ENCODE data around the gene MATK.

The MATK gene

DNA sequence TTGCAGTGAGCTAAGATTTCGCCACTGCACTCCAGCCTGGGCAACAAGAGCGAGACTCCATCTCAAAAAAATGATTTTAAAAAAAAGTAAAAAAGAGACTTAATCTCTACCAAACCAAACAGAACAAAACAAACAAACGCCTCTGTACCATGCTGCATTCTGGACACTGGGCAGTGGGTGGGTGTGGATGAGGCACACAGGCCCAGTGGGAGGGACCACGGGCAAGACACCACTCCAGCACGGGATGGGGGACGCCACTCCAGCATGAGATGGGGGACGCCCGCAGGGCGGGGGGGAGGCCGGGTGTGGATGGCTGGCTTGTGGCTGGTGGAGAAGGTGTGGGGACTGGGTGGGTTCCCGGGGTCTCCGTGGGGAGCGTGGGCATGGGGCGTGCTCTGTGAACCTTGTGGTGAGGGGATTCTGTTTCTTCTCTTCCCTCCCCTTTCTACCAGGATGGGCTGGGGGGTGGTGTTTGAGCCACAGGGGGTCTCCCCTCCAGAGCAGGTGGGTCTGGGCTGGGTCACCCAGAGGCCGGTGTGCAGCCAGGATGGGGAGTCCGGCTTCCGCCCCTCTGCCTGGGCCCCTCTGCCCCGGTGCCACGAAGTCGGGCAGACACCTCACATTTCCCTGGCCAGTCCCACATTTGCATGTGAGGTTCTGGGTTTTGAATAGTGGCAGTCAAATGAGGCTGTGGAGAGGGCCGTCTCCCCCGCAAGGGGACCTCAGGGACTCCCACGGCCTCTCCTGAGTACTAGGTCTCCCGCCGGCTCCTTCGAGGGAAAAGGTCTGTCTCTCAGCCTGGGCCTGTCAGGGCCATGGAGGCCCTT, 23.9 kb upstream of the MATK start:
- H3K27me3 ChIP-seq (ENCODE audit: insufficient read depth, low read length) = peaks cover 5% of the 10 kb centered on the region
- no peak overlapping the region for H2AFZ ChIP-seq (ENCODE audit: low read depth, low read length)
- no peaks in the 10 kb centered on the region for H3K4me1 ChIP-seq (ENCODE audit: insufficient read depth, low read length)
- no peak overlapping the region for H3K4me3 ChIP-seq (ENCODE audit: low read length)
- H3K36me3 ChIP-seq (ENCODE audit: insufficient read depth, low read length) = no peaks in the 10 kb centered on the region
- no peaks in the 10 kb centered on the region for H3K9me3 ChIP-seq (ENCODE audit: low read length)

DNA sequence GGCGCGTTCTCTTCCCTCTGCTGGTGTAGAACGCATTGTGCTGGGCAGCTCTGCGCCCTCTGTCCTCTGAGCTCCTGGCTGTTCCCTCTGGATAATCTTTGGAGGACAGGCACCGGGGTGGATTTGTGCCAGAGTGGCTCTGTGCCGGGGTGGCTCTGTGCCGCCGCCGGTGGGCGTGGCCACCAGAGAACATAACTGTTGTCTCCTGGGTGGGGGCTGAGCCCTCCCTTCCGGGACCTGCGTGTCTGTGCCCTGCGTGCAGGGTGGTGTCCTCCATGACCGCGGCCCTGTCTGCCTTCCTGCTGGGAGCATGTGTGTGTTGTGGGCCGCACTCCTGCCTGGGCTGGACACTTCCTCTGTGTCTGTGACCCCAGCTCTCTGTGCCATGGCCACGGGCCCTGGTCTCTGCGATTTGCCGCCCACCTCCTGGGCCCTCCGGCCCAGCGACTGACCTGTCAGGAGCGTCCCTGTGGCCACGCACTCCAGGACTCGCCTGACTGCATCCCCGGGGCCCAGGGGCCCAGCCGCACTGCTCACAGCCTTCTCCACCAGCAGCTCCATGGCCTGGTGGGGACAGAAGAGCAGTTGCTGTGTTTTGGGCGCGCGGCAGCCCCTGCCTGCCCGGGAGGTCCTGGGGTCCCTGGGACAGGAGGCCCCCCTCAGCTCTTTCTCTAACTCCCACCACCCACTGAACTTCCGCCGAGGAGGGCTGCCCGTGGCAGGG, 22.4 kb upstream of the MATK start:
- Histone ChIP-seq H3K36me3 (ENCODE audit: insufficient read depth, low read length) (no peaks in the 10 kb centered on the region), H2AFZ (ENCODE audit: low read depth, low read length) (no peak overlapping the region), H3K4me1 (ENCODE audit: insufficient read depth, low read length) (no peaks in the 10 kb centered on the region)

DNA sequence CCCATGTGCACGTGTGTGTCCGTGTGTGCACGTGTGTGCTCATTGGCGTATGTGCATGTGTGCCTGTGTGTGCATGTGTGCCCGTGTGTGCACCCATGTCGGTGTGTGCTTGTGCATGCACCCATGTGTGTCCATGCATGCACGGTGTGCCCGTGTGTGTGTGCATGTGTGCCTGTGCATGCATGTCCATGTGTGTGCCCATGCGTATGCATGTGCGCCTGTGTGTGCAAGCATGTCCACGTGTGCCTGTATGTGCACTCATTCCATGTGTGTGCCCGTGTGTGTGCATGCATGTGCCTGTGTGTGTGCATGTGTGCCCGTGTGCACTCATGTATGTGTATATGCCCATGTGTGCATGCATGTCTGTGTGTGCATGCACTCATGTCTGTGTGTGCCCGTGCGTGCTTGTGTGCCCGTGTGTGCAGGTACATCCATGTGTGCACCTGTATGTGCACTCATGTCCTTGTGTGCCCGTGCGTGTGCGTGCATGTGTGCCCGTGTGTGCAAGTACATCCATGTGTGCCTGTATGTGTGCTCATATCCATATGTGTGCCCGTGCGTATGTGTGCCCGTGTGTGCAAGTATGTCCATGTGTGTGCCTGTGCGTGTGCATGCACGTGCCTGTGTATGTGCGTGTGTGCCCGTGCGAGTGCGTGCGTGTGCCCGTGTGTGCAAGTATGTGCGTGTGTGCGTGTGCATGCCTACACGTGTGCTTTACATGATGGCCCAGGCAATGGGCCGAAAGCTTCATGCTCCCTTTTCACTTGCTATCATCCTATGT, 21.6 kb upstream of the MATK start:
- Histone ChIP-seq H3K36me3 (ENCODE audit: insufficient read depth, low read length) (no peaks in the 10 kb centered on the region), H3K4me3 (ENCODE audit: low read length) (no peak overlapping the region), H3K27me3 (ENCODE audit: insufficient read depth, low read length) (peaks cover 18% of the 10 kb centered on the region), H3K4me1 (ENCODE audit: insufficient read depth, low read length) (no peaks in the 10 kb centered on the region), H3K9me3 (ENCODE audit: low read length) (no peaks in the 10 kb centered on the region), H2AFZ (ENCODE audit: low read depth, low read length) (no peak overlapping the region)

More for the DNA sequence above, 22.4 kb upstream of the MATK start:
- Histone ChIP-seq H3K4me3 (ENCODE audit: low read length) (no peak overlapping the region), H3K27me3 (ENCODE audit: insufficient read depth, low read length) (peaks cover 12% of the 10 kb centered on the region), H3K9me3 (ENCODE audit: low read length) (no peaks in the 10 kb centered on the region)

DNA sequence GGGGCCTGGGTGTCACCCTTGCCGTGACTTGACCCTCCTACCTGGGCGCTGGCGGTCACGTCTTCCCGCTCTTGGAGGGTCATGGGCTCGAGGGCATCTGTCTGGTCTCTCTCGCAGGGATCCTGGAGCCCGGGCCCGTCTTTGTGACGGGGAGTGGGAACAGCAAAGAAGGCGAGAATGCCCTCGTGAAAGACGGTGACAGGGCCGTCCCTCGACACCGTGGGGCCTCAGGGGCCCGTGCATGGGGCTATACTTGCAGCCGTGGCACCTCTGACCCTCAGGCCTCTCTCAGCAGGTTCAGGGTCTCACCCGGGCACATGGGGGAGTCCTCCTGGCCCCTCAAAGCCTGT, 20.9 kb upstream of the MATK start:
- Histone ChIP-seq H2AFZ (ENCODE audit: low read depth, low read length) (no peak overlapping the region), H3K9me3 (ENCODE audit: low read length) (no peaks in the 10 kb centered on the region), H3K4me1 (ENCODE audit: insufficient read depth, low read length) (no peaks in the 10 kb centered on the region), H3K27me3 (ENCODE audit: insufficient read depth, low read length) (peaks cover 21% of the 10 kb centered on the region), H3K36me3 (ENCODE audit: insufficient read depth, low read length) (no peaks in the 10 kb centered on the region), H3K4me3 (ENCODE audit: low read length) (no peak overlapping the region)

DNA sequence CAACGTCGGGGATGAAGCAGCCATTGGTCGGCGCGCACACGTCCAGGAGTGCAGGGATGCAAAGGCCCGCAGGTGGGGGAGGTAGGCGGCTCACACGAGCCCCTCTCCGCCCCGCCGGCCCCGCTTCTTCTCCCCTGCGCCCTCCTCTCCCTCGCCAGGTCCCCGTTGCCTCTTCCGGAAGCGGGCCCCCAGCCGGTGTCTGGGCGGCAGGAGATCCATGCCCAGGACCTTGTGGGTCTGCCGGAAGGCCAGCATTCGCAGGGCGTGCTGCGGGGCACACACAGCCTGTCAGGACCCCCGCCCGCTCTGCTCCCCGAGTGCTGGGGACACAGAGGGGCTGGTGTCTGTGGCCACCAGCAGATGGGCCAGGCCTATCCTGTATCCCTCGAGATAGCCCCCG, 19.7 kb upstream of the MATK start:
- Histone ChIP-seq H3K4me3 (ENCODE audit: low read length) (no peak overlapping the region), H3K9me3 (ENCODE audit: low read length) (no peaks in the 10 kb centered on the region)

DNA sequence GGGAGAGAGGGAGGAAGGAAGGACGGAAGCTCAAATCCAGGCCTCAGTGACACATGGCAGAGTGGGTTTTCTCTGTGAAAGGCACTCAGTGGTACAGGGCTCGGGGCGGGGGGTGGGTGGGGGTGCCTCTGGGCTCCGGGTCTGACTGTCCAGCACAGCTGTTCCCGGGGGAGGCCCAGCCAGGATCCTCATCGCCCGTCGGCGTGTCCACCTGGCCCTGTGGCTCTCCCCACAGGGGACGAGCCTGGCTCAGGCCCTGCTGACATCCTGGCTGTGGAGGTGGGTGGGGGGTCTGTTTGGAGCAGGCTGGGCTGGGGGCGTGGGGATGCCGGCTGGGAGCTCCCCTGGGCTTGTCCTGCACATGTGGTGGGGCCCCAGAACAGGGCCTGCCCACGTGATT, 18.2 kb upstream of the MATK start:
- Histone ChIP-seq H3K4me3 (ENCODE audit: low read length) (no peak overlapping the region), H3K4me1 (ENCODE audit: insufficient read depth, low read length) (peaks cover 9% of the 10 kb centered on the region), H2AFZ (ENCODE audit: low read depth, low read length) (no peak overlapping the region), H3K9me3 (ENCODE audit: low read length) (no peaks in the 10 kb centered on the region), H3K36me3 (ENCODE audit: insufficient read depth, low read length) (no peaks in the 10 kb centered on the region), H3K27me3 (ENCODE audit: insufficient read depth, low read length) (peaks cover 36% of the 10 kb centered on the region)

More for the DNA sequence above, 19.7 kb upstream of the MATK start:
- Histone ChIP-seq H3K36me3 (ENCODE audit: insufficient read depth, low read length) (no peaks in the 10 kb centered on the region), H2AFZ (ENCODE audit: low read depth, low read length) (no peak overlapping the region), H3K4me1 (ENCODE audit: insufficient read depth, low read length) (peaks cover 9% of the 10 kb centered on the region), H3K27me3 (ENCODE audit: insufficient read depth, low read length) (peaks cover 33% of the 10 kb centered on the region)

DNA sequence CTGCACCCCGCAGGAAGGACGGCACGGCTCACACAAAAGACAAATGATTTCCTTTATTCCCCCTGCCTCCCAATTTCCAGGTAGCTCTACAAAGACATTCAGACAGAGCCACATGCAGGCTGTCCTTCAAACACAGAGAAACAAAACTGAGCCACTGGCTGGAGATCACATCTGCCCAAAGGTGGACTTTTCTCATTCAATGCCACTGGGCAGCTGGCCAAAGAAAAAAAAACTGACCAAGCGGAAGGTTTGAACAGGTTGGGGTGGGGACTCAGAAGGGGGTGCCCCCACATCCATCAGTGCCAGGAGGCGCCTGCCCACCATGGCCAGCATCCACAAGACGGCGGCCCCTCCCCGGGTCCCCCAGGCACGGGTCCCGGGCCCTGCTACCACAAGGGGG, 17.8 kb upstream of the MATK start:
- Histone ChIP-seq H3K4me1 (ENCODE audit: insufficient read depth, low read length) (peaks cover 9% of the 10 kb centered on the region), H3K9me3 (ENCODE audit: low read length) (no peaks in the 10 kb centered on the region), H3K27me3 (ENCODE audit: insufficient read depth, low read length) (peaks cover 40% of the 10 kb centered on the region), H3K4me3 (ENCODE audit: low read length) (no peak overlapping the region), H3K36me3 (ENCODE audit: insufficient read depth, low read length) (no peaks in the 10 kb centered on the region), H2AFZ (ENCODE audit: low read depth, low read length) (no peak overlapping the region)

DNA sequence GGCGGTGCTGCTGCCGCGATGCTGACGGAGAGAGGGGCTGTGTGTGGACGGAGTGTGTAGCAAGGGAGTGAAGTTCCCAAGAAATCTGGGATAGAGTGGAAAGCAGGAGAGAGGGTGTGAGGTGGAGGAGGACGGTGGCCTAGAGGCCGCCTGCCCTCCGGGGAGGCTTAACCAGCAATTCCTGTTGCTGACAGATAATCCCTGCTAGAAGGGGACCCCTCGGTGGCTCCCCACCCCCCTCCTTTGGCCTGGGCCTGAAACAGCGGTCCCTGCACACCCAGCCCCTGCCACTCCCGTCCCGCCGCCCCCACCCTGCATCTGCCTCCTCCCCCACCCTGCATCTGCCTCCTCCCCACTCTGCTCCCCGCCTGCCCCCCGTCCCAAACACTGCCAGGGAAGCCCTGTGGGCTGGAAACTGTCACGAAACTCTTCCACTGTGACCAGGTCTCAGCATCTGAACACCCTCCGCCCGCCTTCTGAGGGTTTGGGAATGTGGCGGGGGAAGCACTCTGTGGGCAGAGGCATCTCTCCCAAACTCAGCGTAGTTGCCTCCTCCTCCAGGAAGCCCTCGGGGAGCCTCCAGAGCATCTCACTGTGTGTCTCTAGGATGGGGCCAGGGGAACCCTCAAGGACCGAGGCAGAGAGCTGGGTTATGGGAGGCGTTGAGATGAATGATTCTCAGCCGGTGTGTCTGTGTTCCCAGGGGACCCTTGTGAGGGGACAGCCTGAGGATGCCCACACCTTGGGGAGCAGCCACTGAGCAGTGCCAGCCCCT, 17.1 kb upstream of the MATK start:
- Histone ChIP-seq H3K36me3 (ENCODE audit: insufficient read depth, low read length) (no peaks in the 10 kb centered on the region), H3K4me1 (ENCODE audit: insufficient read depth, low read length) (peaks cover 9% of the 10 kb centered on the region), H3K9me3 (ENCODE audit: low read length) (no peaks in the 10 kb centered on the region), H3K27me3 (ENCODE audit: insufficient read depth, low read length) (peaks cover 41% of the 10 kb centered on the region), H2AFZ (ENCODE audit: low read depth, low read length) (no peak overlapping the region), H3K4me3 (ENCODE audit: low read length) (no peak overlapping the region)

DNA sequence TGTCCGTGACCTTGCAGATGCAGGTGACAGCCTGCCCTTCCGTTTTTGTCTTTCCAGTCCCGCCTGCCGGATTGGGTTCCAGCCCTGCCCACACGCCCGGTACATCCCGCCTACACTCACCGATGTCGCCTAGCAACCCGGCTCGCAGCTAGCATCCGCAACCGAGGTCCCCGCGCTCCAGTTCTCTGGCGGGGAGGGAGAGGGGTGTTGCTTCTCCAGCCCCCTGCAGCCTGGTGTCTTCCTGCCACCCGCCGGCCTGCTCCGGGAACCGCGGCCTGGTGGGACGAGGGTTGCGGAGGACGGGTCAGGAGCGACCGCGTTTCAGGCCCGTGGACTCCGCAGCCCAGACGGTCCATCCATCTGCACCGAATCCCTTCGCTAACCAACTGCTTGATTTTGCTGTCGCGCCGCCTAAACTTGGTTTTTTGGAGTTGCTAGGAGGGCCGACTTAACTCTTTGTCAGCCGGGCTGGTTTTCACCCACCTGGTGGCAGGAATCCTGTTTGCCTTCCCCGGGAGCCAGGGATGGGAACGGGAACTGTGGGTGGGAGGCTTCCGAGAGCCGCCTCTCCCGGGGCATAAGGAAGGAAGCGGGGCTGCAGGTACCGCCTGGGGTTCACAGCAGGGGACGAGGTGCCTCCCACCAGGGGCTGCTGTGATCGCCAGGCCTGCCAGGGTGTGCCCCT, 15.4 kb upstream of the MATK start:
- no peaks in the 10 kb centered on the region for H3K9me3 ChIP-seq (ENCODE audit: low read length)
- H2AFZ ChIP-seq (ENCODE audit: low read depth, low read length) = peak overlapping the region; percentile 52
- peak overlapping the region; percentile 10 for H3K4me3 ChIP-seq (ENCODE audit: low read length)
- H3K27me3 ChIP-seq (ENCODE audit: insufficient read depth, low read length) = peaks cover 41% of the 10 kb centered on the region
- no peaks in the 10 kb centered on the region for H3K36me3 ChIP-seq (ENCODE audit: insufficient read depth, low read length)
- peaks cover 9% of the 10 kb centered on the region for H3K4me1 ChIP-seq (ENCODE audit: insufficient read depth, low read length)

DNA sequence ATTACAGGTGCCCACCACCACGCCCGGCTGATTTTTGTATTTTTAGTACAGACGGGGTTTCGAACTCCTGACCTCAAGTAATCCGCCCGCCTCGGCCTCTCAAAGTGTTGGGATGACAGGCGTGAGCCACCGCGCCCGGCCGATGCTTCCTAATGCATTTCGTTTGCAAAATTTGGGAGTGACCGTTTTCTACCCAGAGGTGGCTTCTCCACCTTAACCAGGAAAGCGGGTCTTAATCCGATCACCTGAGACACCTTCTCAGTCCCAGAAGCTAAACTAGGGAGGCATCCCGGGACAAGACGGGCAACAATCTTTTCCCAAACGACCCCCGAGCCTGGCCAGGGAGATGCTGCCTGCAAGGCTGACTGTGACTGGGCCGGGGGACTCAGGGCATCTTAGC, 14.8 kb upstream of the MATK start:
- H3K36me3 ChIP-seq (ENCODE audit: insufficient read depth, low read length) = no peaks in the 10 kb centered on the region
- H3K4me3 ChIP-seq (ENCODE audit: low read length) = peak overlapping the region; percentile 10
- H3K27me3 ChIP-seq (ENCODE audit: insufficient read depth, low read length) = peaks cover 41% of the 10 kb centered on the region
- H2AFZ ChIP-seq (ENCODE audit: low read depth, low read length) = peak overlapping the region; percentile 52
- peaks cover 9% of the 10 kb centered on the region for H3K4me1 ChIP-seq (ENCODE audit: insufficient read depth, low read length)
- no peaks in the 10 kb centered on the region for H3K9me3 ChIP-seq (ENCODE audit: low read length)

DNA sequence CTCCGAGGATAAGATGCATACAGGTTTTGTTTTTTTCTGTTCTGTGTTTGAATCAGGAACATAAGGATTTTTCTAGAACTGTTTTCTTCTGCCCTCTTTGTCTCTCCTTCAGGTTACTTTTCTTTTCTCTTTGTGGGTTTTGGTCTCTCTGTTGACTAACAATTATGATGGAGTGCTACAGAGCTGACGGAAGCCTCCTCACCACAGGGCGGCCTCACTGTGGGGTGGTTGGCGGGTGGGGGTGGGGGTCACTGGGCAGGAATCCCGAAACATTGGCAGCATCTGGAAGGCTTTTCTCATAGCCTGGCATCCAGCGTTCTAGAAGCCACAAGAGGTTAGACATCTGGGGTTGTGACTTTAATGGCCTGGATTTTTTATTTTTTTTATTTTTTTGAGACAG, 12.0 kb upstream of the MATK start:
- Histone ChIP-seq H3K4me3 (ENCODE audit: low read length) (no peak overlapping the region), H3K4me1 (ENCODE audit: insufficient read depth, low read length) (peaks cover 9% of the 10 kb centered on the region), H3K9me3 (ENCODE audit: low read length) (no peaks in the 10 kb centered on the region), H2AFZ (ENCODE audit: low read depth, low read length) (no peak overlapping the region), H3K27me3 (ENCODE audit: insufficient read depth, low read length) (peaks cover 26% of the 10 kb centered on the region), H3K36me3 (ENCODE audit: insufficient read depth, low read length) (no peaks in the 10 kb centered on the region)

DNA sequence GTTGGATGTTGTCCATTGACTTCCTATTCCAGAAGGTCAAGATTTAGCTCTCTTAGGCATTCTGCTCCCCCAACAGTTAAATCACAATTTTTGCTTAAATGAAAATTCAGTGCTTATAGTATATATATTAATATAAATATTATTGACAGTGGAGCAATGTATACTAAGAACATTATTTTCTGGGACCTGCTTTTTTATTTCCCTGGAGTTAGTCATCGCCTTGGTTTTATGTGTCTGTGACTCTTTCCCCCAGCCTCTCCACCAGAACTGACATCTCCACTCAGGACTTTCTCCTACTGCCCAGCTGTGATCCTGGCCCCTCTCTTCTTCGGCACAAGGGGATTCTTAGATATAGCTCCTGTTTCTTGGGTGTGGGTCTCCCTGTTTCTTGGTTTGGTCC, 10.2 kb upstream of the MATK start:
- H3K36me3 ChIP-seq (ENCODE audit: insufficient read depth, low read length) = no peaks in the 10 kb centered on the region
- no peaks in the 10 kb centered on the region for H3K9me3 ChIP-seq (ENCODE audit: low read length)
- no peak overlapping the region for H3K4me3 ChIP-seq (ENCODE audit: low read length)
- H3K27me3 ChIP-seq (ENCODE audit: insufficient read depth, low read length) = peaks cover 13% of the 10 kb centered on the region
- peaks cover 4% of the 10 kb centered on the region for H3K4me1 ChIP-seq (ENCODE audit: insufficient read depth, low read length)
- H2AFZ ChIP-seq (ENCODE audit: low read depth, low read length) = no peak overlapping the region
